ENCODE data around the gene BCO1.
A peak's percentile ranks its signal among the peaks of the same experiment; 100 is the strongest.

BCO1 gene

GRCh38 chr16:81321039-81321438 is 82.5 kb downstream of the BCO1 start:
- no peak for DNase-seq

GRCh38 chr16:81321536-81321935 is 83.0 kb downstream of the BCO1 start:
- no peak for DNase-seq

GRCh38 chr16:81324808-81325207 is 86.3 kb downstream of the BCO1 start:
- DNase-seq: no peak

- no peak for DNase-seq
These were observed 88.5 kb downstream of the BCO1 start for GRCh38 chr16:81327011-81327410.

GRCh38 chr16:81327447-81328196 is 89.1 kb downstream of the BCO1 start:
- DNase-seq: no peak

GRCh38 chr16:81329947-81330346 is 91.5 kb downstream of the BCO1 start:
- DNase-seq: no peak

GRCh38 chr16:81333356-81333755 is 94.9 kb downstream of the BCO1 start:
- no peak for DNase-seq

- peak; percentile 23 for DNase-seq
These were observed 97.2 kb downstream of the BCO1 start for GRCh38 chr16:81335669-81336068.

- DNase-seq: no peak
These were observed 98.6 kb downstream of the BCO1 start for GRCh38 chr16:81337097-81337496.

Measured in stimulated activated CD4-positive, alpha-beta T cell treated with anti-CD3 and anti-CD28 coated beads, Interleukin-4, amount 100 ng/mL, for 24 hours (primary cell).